GM23248 (cell line): ENCODE results near the gene NBDY. TPM values are rescaled to one million over a fixed set of nuclear protein-coding genes. Genes with fewer than 3 reads are reported as not detected.

Experiments
- DNase-seq: peaks from one replicate; pipeline ENCODE4 v3.0.0-alpha.2; 2015
- H2AFZ ChIP-seq: fragments of 200-600 bp; sonication (generic); 2 replicates; pipeline ENCODE4 v1.6.1; 2016; ENCODE audit warnings: antibody characterized with exemption
- H3F3A ChIP-seq: fragments of 200-600 bp; sonication (generic); 2 replicates; pipeline ENCODE4 v1.6.1; 2016; ENCODE audit warnings: mild to moderate bottlenecking, antibody characterized with exemption, mixed run types; ENCODE audit not compliant: insufficient read depth
- H3K27ac ChIP-seq: fragments of 200-600 bp; sonication (generic); 2 replicates; pipeline ENCODE4 v1.5.1; 2016; ENCODE audit warnings: mild to moderate bottlenecking
- H3K27me3 ChIP-seq: fragments of 200-600 bp; sonication (generic); replicated peaks from 2 replicates; pipeline ENCODE4 v1.6.1; 2016; ENCODE audit warnings: mild to moderate bottlenecking; ENCODE audit not compliant: insufficient read depth
- H3K36me3 ChIP-seq: fragments of 200-600 bp; sonication (generic); 2 replicates; pipeline ENCODE4 v1.6.1; 2016; ENCODE audit warnings: low read depth, mild to moderate bottlenecking
- H3K4me1 ChIP-seq: fragments of 200-600 bp; sonication (generic); 2 replicates; pipeline ENCODE4 v1.6.1; 2016; ENCODE audit warnings: mild to moderate bottlenecking; ENCODE audit not compliant: insufficient read depth
- H3K4me2 ChIP-seq: fragments of 200-600 bp; sonication (generic); one replicate; pipeline ENCODE4 v1.6.1; 2016; ENCODE audit warnings: mild to moderate bottlenecking; ENCODE audit not compliant: unreplicated experiment
- H3K4me3 ChIP-seq: fragments of 200-600 bp; sonication (generic); 2 replicates; pipeline ENCODE4 v1.5.1; 2016; ENCODE audit warnings: mild to moderate bottlenecking
- H3K79me2 ChIP-seq: fragments of 200-600 bp; sonication (generic); 2 replicates; pipeline ENCODE4 v1.6.1; 2016; ENCODE audit warnings: mild to moderate bottlenecking; ENCODE audit not compliant: insufficient read depth
- H3K9ac ChIP-seq: fragments of 200-600 bp; sonication (generic); 2 replicates; pipeline ENCODE4 v1.6.1; 2016; ENCODE audit warnings: mild to moderate bottlenecking
- H3K9me2 ChIP-seq: fragments of 200-600 bp; sonication (generic); 2 replicates; pipeline ENCODE4 v1.6.1; 2016; ENCODE audit warnings: mixed run types, mild to moderate bottlenecking, moderate library complexity; ENCODE audit not compliant: insufficient read depth
- H3K9me3 ChIP-seq: fragments of 200-600 bp; sonication (generic); one replicate; pipeline ENCODE4 v1.6.1; 2017; ENCODE audit warnings: low read depth
- H4K20me1 ChIP-seq: fragments of 200-600 bp; sonication (generic); 2 replicates; pipeline ENCODE4 v1.6.0; 2016; ENCODE audit not compliant: insufficient read depth
- EZH2 ChIP-seq: fragments of 200-600 bp; sonication (generic); IDR thresholded peaks from 2 replicates; pipeline ENCODE4 v1.6.1; 2018; ENCODE audit warnings: antibody characterized with exemption, mild to moderate bottlenecking; ENCODE audit not compliant: insufficient read depth, poor library complexity, severe bottlenecking
- EZH2phosphoT487 ChIP-seq: fragments of 200-600 bp; sonication (generic); IDR thresholded peaks from 2 replicates; pipeline ENCODE4 v1.6.1; 2018; ENCODE audit warnings: antibody characterized with exemption, moderate library complexity, mild to moderate bottlenecking, low read depth; ENCODE audit not compliant: insufficient read depth
- WGBS, 2 experiments: methylation state at CpG; one replicate each; pipeline ENCODE4 v1.1.6; 2015 to 2017; ENCODE audit warnings: low lambda C conversion rate in 2 of 2, low coverage in 1 of 2; ENCODE audit errors: missing lambda C conversion rate in 2 of 2; 5-methylcytosine and 5-hydroxymethylcytosine counted together
- in situ Hi-C: fragments of 300-500 bp; cut with MboI; formaldehyde crosslinking; loops from 2 replicates; pipeline ENCODE4 v1.15.0; 2020
- polyA plus RNA-seq: library from polyadenylated mRNA; unstranded; fragments of >200 nt; fragmentation: Nextera tagmentation; extraction: Ambion mirVana; gene quantifications from 2 replicates; pipeline ENCODE4 v1.2.1, GENCODE V29; 2016
- total RNA-seq: library from RNA; depleted of rRNA; stranded (reverse); fragments of >200 nt; shearing (Covaris generic); gene quantifications from 2 replicates; pipeline ENCODE4 v1.2.3, GENCODE V29; 2014

Gene NBDY
- total and polyA plus RNA-seq, 2 experiments from 2014 or later: 8.5 to 193 TPM

DNA sequence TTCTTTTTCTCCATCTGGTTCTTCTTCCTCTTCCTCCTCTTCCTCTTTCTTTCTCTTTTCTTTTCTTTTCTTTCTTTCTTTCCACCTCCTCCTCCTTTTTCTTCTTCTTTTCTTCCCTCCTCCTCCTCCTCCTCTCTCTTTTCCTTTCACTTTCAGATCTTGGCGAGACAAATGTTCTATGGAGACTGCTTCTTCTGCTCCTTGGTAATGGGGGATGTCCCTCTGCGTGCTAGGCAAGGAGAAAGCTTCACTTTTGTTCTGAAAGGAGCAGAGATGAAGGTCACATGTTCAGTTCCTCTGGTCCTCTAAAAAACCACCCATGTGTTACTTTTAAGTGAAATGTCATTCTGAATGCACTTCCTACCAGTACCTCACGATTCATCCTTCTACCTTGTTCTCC lies 33.2 kb downstream of the NBDY start:
- TF ChIP-seq EZH2 (no peak), EZH2phosphoT487 (no peak)
- Histone ChIP-seq H3K27ac (no peak overlapping the region), H3K9ac (no peak overlapping the region), H3F3A (no peaks in the 10 kb centered on the region), H2AFZ (no peak overlapping the region), H4K20me1 (no peaks in the 10 kb centered on the region), H3K79me2 (0 out of 2 replicates have a peak, but pooled peaks cover 4% of the 10 kb centered on the region), H3K36me3 (no peaks in the 10 kb centered on the region), H3K9me2 (no peaks in the 10 kb centered on the region), H3K4me3 (no peak overlapping the region), H3K4me1 (peaks cover 24% of the 10 kb centered on the region), H3K27me3 (no peaks in the 10 kb centered on the region), H3K9me3 (no peaks in the 10 kb centered on the region), H3K4me2 (no peak overlapping the region)
- DNase-seq: no peak
- in situ Hi-C loops: no loop called here
- WGBS, 2 experiments: 77 to 83% methylated on average over 3 of the region's 3 CpGs

DNA sequence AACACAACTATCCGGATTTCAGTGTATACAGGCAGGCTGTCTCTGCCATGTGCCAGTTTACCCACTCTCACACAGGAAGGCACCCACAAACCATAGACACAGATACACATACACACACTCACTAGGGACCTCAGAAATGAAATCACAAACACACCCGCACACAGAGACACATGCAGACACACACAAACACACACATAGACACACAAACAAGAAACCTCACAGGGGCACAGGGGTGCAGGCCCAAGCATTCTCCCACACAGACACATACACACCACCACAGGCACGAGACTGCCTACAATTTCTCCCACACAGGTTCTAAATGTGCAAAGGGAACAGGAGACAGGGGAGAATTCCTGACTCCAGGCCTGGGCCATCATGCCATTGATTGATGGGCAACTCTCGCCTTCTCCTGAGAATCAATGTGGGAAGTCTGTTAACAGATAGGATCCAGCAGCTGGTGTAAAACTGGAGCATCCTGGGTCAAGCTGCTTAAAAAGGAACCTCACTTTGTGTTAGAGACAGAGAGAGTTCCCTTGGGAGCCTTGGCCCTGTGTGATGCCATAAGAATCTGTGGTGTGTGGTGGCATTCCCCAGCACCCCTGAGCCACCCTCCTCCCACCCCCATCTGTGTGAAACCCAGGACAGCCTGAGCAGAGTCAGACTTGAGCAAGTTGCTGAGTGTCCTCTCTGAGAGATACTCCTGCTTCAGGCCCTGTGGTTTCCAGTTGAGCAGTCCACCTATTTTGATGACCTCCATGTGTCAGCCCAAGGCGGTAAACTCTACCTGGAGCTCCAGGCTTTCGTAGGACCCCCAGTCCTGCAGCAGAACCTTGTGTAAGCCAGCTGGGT lies 33.9 kb downstream of the NBDY start:
- in situ Hi-C loops: no loop called here

DNA sequence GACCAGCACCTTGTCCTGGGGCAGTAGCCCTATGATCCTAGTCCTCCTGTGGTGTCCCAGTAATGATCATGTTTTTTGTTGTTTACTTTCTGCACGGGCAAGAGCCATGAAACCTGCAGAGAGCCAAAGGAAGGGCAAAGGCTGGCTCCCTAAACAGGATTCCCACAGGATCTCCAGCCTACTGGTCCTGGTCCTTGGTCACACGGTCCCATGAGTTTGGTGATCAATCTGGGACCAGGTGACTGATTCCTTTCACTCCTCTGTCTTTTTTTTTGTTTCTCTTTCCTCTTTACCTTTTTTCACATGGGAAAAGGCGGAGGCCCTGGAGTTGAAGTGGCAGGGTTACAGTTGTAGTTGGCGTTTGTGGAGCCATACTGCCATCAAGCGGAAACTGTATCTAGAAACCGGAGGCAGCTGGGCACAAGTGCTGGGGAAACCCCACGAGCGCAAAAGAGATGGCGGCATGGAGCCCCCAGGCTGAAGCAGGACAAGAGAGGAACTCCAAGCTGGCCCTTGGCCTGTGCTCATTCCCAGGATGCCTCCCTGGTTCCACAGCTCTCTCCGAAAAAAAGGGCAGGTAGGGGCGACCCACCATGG lies 34.6 kb downstream of the NBDY start:
- Histone ChIP-seq H4K20me1 (no peaks in the 10 kb centered on the region), H3K27ac (no peak overlapping the region), H3K79me2 (0 out of 2 replicates have a peak, but pooled peaks cover 4% of the 10 kb centered on the region), H3K4me3 (no peak overlapping the region), H2AFZ (no peak overlapping the region), H3K4me1 (peaks cover 24% of the 10 kb centered on the region), H3K27me3 (no peaks in the 10 kb centered on the region), H3K9me2 (no peaks in the 10 kb centered on the region), H3K9me3 (no peaks in the 10 kb centered on the region), H3K9ac (no peak overlapping the region), H3F3A (no peaks in the 10 kb centered on the region), H3K36me3 (no peaks in the 10 kb centered on the region), H3K4me2 (no peak overlapping the region)
- in situ Hi-C loops: no loop called here
- no peak for TF ChIP-seq EZH2phosphoT487
- TF ChIP-seq EZH2: no peak
- 65 to 83% methylated on average over 6 to 11 of the region's 11 CpGs for WGBS, 2 experiments
- no peak for DNase-seq

More for the DNA sequence above, 33.9 kb downstream of the NBDY start:
- no peak for TF ChIP-seq EZH2
- TF ChIP-seq EZH2phosphoT487: no peak
- Histone ChIP-seq H3K4me1 (peaks cover 24% of the 10 kb centered on the region), H3K79me2 (0 out of 2 replicates have a peak, but pooled peaks cover 4% of the 10 kb centered on the region), H3K36me3 (no peaks in the 10 kb centered on the region), H3K27me3 (no peaks in the 10 kb centered on the region), H3K9me3 (no peaks in the 10 kb centered on the region), H3K9ac (no peak overlapping the region), H3K9me2 (no peaks in the 10 kb centered on the region), H2AFZ (no peak overlapping the region), H3K4me3 (no peak overlapping the region), H3F3A (no peaks in the 10 kb centered on the region), H4K20me1 (no peaks in the 10 kb centered on the region), H3K4me2 (no peak overlapping the region), H3K27ac (no peak overlapping the region)
- WGBS, 2 experiments: 65 to 69% methylated on average over 6 of the region's 6 CpGs
- DNase-seq: no peak

DNA sequence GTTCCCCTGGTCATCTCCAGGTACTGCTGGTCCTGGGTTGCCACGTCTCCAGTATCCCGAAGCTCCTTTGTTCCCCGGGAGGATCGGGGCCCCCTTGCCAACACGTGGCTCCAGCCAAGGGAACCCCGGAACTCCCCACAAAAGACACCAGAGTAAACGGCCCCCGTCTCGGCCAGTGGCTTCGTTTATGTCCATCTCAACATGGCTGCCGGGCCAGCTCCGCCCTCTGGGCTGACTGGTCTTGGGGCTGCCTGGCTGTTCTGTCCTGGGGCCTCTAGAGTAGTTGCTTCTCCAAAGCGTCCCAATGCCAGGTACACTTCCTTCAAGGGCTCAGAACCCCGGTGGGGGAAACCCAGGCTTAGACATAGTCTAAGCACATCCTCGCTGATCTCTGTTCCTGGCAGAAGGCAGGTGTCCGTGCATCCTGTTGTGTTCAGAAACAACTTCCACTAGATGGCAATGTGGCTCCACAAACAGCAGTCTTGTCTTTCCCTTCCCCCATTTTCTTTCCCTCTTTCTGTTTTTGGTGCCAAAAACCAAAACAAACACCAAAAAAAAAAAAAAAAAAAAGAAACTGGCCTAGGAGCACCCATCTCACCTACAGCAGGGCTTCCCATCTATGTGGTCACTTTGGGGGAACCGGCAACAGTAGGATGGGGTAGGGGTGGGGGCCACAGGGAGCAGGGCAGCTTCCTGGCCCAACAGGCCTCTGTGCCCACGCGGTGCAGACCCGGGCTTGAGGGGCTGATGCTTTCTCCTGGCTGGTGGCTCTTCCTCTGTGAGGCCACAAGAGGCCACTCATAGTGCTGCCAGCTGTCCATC lies 35.3 kb downstream of the NBDY start:
- Histone ChIP-seq H3F3A (no peaks in the 10 kb centered on the region), H3K9me3 (no peaks in the 10 kb centered on the region), H3K27me3 (no peaks in the 10 kb centered on the region), H4K20me1 (no peaks in the 10 kb centered on the region), H3K36me3 (no peaks in the 10 kb centered on the region), H2AFZ (no peak overlapping the region), H3K9ac (no peak overlapping the region), H3K4me2 (no peak overlapping the region), H3K4me1 (peaks cover 24% of the 10 kb centered on the region), H3K9me2 (no peaks in the 10 kb centered on the region), H3K4me3 (no peak overlapping the region), H3K79me2 (0 out of 2 replicates have a peak, but pooled peaks cover 4% of the 10 kb centered on the region), H3K27ac (0 out of 2 replicates have a peak overlapping the region, but pooled peaks have one; percentile 15)
- in situ Hi-C loops: no loop called here
- TF ChIP-seq EZH2phosphoT487 (no peak), EZH2 (no peak)
- DNase-seq: peak; percentile 75
- 40 to 46% methylated on average over 14 to 15 of the region's 20 CpGs for WGBS, 2 experiments
